Epithelial cell of esophagus (primary cell): ENCODE results near the gene FRMD7.
"Not testable (repeated sequence)": the region's sequence is repeated elsewhere in the genome, so short reads cannot be mapped to it uniquely, and the experiment has no call there.

ENCODE experiments used
- DNase-seq: peaks from one replicate; pipeline ENCODE4 v3.0.0; 2010; ENCODE audit warnings: low read depth
- H3K4me3 ChIP-seq: 2 replicates; pipeline ENCODE4 v1.5.1; 2011; ENCODE audit warnings: mild to moderate bottlenecking, low read length, control low read depth
- CTCF ChIP-seq: IDR thresholded peaks from 2 replicates; pipeline ENCODE4 v1.5.1; 2011; ENCODE audit warnings: low read depth, mild to moderate bottlenecking, low read length, control low read depth, inconsistent platforms; ENCODE audit not compliant: insufficient read depth; ENCODE audit errors: missing control alignments

The FRMD7 gene

GRCh38 chrX:132127743-132128142 is at the start of gene FRMD7:
Gene FRMD7 (minus strand): TSS chrX:132128020. CDS start chrX:132127844, 176 bp downstream.
- TF ChIP-seq CTCF, result no peak

GRCh38 chrX:132173647-132174046 is 45.8 kb upstream of the FRMD7 start:
- DNase-seq, result no peak
- no peak for TF ChIP-seq CTCF
- no peak overlapping the region for H3K4me3 ChIP-seq

More at GRCh38 chrX:132127743-132128142, at the start of gene FRMD7:
- H3K4me3 ChIP-seq, result no peak within 1 kb of the TSS
- no peak for DNase-seq

DNA sequence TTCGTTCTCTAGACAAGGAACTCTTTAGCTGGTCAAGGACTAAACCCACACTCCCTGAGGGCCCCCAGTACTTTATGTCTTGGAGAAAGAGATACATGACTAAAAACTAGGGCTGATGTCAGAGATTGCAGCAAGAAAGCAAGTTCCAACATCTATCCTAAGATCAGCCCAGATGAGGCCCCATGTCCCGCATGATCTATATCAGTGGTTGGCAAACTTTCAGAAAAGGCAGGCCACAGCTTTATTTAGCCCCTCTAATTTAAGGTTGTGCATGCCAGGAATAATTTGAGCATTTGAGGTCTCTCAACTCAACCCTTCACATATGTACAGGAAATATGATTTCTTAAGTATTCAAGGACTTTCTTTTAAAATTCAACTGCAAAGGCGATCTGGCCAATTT is 44.1 kb upstream of the FRMD7 start:
- peak; percentile 5 for DNase-seq
- no peak overlapping the region for H3K4me3 ChIP-seq
- TF ChIP-seq CTCF, result no peak

- no peak overlapping the region for H3K4me3 ChIP-seq
- no peak for TF ChIP-seq CTCF
- no peak for DNase-seq
Observed at GRCh38 chrX:132171478-132171877, 43.7 kb upstream of the FRMD7 start.

DNA sequence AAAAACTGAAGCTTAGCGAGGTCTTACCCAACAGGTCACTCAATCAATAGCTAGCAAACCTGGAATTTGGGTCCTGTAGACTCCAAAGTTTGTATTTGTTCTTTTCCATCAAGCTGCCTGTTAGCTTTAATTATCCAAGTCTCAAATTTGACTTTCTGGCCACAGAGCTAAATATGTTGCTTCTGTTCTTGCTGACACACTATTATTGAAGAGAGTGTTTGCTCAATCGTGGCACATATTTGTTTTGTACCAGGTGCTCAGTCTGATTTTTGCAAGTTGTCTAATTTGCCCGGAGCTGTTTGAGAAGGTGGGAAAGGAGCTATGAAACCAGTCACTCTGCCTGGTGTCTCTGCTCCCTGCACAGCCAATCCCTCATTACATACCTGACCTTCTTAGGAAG is 41.7 kb upstream of the FRMD7 start:
- DNase-seq, result peak; percentile 39
- no peak overlapping the region for H3K4me3 ChIP-seq
- TF ChIP-seq CTCF, result no peak

- no peak for TF ChIP-seq CTCF
- peak; percentile 60 for DNase-seq
- H3K4me3 ChIP-seq, result no peak overlapping the region
Observed at GRCh38 chrX:132165651-132166050, 37.8 kb upstream of the FRMD7 start.

DNA sequence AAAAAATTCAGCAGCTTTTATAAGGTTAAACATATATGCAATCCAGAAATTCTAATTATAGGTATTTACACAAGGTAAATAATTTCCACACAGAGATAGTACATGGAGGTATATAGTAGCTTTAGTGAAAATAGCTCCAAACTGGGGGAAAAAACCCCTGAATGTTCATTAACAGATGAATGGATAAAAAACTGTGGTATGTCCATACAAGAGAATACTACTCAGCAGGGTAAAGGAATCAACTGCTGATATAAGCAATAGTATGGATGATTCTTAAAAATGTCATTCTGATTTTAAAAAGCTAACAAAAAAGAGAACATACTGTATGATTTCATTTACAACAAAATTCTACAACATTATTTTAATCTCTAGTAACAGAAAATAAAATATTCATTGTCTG is 37.2 kb upstream of the FRMD7 start:
- H3K4me3 ChIP-seq, result no peak overlapping the region
- TF ChIP-seq CTCF, result no peak
- no peak for DNase-seq

DNA sequence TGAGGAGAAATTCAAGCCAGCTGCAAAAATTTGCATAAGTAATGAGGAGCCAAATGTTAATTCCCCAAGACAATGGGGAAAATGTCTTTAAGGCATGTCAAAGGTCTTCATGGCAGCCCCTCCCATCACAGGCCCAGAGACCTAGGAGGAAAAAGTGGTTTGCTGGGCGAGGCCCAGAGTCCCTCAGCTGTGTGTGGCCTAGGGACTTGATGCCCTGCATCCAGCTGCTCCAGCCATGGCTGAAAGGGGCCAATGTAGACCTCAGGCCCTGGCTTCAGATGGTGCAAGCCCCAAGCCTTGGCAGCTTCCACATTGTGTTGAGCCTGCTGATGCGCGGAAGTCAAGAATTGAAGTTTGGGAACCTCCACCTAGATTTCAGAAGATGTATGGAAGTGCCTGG is 35.3 kb upstream of the FRMD7 start:
- not testable (repeated sequence) for DNase-seq, H3K4me3 ChIP-seq
